Mucosa of stomach (tissue), 1 donor: ENCODE results near the gene SLC37A2.

Experiments used
- H3K27me3 ChIP-seq: one replicate; pipeline ENCODE4 v1.7.0; 2013; ENCODE audit warnings: mild to moderate bottlenecking, low read length; ENCODE audit not compliant: control insufficient read depth, insufficient read depth
- H3K36me3 ChIP-seq: one replicate; pipeline ENCODE4 v1.7.0; 2013; ENCODE audit warnings: low read length; ENCODE audit not compliant: control insufficient read depth, insufficient read depth
- H3K4me1 ChIP-seq: one replicate; pipeline ENCODE4 v1.7.0; 2013; ENCODE audit warnings: mild to moderate bottlenecking, low read length; ENCODE audit not compliant: control insufficient read depth, insufficient read depth
- H3K4me3 ChIP-seq: one replicate; pipeline ENCODE4 v1.7.0; 2013; ENCODE audit warnings: low read length
- H3K9ac ChIP-seq: one replicate; pipeline ENCODE4 v1.7.0; 2013; ENCODE audit warnings: mild to moderate bottlenecking, low read length, moderate library complexity
- H3K9me3 ChIP-seq: one replicate; pipeline ENCODE4 v1.7.0; 2013; ENCODE audit warnings: mild to moderate bottlenecking, low read length, moderate library complexity; ENCODE audit not compliant: control insufficient read depth
- donor health status: Pancreatic carcinoma.

SLC37A2 gene

DNA sequence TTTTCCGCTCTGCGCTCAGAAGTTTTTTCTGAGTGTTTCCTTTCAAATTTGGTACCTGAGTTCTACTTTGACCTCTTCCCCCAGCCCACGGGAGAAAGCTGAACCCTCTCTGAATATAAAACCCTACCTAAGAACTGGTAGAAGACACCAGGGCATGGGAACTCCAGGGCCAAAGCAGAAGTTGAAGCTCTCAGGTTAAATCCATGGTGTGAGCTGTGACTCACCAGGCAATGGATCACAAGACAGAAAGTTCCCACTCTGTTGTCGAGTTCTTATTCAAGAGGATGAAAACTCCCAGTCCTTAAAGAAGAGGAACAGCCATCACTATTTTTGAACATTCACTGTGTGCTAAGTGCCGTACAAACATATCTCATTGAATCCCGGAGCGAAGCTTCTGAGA, 39.4 kb downstream of the SLC37A2 start:
- Histone ChIP-seq H3K36me3 (no peaks in the 10 kb centered on the region), H3K9ac (no peak overlapping the region), H3K4me3 (no peak overlapping the region), H3K9me3 (no peaks in the 10 kb centered on the region), H3K4me1 (no peaks in the 10 kb centered on the region), H3K27me3 (no peaks in the 10 kb centered on the region)

DNA sequence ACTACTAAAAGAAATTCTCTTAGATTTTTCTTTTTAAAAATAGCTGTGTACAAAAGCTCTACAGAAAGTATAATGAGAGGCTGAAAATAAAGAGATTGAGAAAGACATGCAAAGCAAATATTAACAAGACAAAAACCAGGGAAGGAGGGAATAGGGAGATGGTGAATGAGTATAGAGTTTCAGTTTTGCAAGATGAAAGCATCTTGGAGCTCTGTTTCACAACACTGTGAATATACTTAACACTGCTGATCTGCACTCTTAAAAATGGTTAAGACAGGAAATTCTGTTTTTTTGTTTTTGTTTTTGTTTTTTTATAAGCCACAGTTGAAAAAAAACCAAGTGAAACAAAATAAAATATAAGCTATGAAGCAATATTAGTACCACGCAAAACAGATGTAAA, 42.8 kb downstream of the SLC37A2 start:
- Histone ChIP-seq H3K4me1 (no peaks in the 10 kb centered on the region), H3K36me3 (no peaks in the 10 kb centered on the region)

GRCh38 chr11:125108469-125108868, 45.4 kb downstream of the SLC37A2 start:
- H3K9ac ChIP-seq = no peak overlapping the region
- H3K36me3 ChIP-seq = no peaks in the 10 kb centered on the region
- peaks cover 3% of the 10 kb centered on the region for H3K4me1 ChIP-seq
- no peak overlapping the region for H3K4me3 ChIP-seq
- H3K9me3 ChIP-seq = no peaks in the 10 kb centered on the region
- no peaks in the 10 kb centered on the region for H3K27me3 ChIP-seq

More for the DNA sequence above, 42.8 kb downstream of the SLC37A2 start:
- H3K4me3 ChIP-seq = no peak overlapping the region
- H3K9ac ChIP-seq = no peak overlapping the region
- H3K27me3 ChIP-seq = no peaks in the 10 kb centered on the region
- no peaks in the 10 kb centered on the region for H3K9me3 ChIP-seq

- peaks cover 3% of the 10 kb centered on the region for H3K4me1 ChIP-seq
- H3K9me3 ChIP-seq = no peaks in the 10 kb centered on the region
- H3K36me3 ChIP-seq = no peaks in the 10 kb centered on the region
- H3K4me3 ChIP-seq = peak overlapping the region; percentile 80
- H3K9ac ChIP-seq = peak overlapping the region; percentile 84
- H3K27me3 ChIP-seq = no peaks in the 10 kb centered on the region
These were observed 47.4 kb downstream of the SLC37A2 start for GRCh38 chr11:125110506-125110905.

- Histone ChIP-seq H3K4me1 (peaks cover 3% of the 10 kb centered on the region), H3K9me3 (no peaks in the 10 kb centered on the region), H3K36me3 (no peaks in the 10 kb centered on the region), H3K4me3 (peak overlapping the region; percentile 80), H3K27me3 (no peaks in the 10 kb centered on the region), H3K9ac (peak overlapping the region; percentile 84)
These were observed 47.9 kb downstream of the SLC37A2 start for GRCh38 chr11:125111001-125111342.

DNA sequence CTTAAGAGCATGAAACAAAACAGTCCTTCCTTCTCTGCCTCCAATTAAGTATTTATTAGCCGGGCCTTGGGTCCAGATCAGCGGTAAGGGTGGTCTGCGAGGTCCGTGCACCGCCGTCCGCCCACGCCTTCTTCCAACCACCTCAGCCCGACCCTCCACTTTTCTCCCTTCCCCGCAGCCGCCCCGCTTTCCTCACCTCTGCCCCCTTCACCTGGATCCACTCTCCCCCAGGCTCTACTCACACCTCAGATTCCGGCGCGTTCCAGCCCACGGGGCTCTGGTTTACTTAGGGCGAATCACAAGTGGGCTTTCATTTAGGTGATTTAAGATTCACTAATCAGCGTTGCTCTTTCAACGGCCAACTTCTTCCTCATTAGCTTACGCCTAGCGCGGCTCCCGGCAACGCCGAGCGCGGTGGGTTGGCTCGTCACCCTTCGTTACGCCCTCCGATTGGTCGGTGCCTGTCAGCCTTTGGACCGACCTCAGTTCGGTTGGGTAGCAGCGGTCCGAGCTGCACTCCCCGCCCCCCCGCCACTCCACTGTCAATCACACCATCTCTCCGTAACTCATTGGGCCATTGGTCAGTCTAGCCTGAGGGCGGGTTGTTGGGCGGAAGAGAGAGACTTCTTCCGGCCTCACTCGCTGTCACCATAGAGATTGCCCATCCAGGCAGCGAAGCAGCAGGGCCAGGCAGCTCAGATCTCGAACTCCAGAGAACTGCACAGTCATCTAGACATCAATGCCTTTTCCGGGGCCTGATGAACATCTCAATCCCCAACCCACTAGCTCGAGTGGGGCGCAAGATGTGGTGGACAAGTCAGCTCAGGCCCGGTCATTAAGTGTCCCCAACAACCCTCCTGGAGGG, 48.5 kb downstream of the SLC37A2 start, which contains the start of gene TMEM218:
Gene TMEM218, minus strand, starts transcription at position 284 of the 865 bp plus-strand sequence. CDS start 9,385 bp downstream, outside the sequence.
- no peaks in the 10 kb centered on the region for H3K9me3 ChIP-seq
- H3K4me3 ChIP-seq = peak within 1 kb of the TSS; percentile 80
- H3K27me3 ChIP-seq = peaks cover under 1% of the 10 kb centered on the region
- peak within 1 kb of the TSS; percentile 84 for H3K9ac ChIP-seq
- peaks cover 3% of the 10 kb centered on the region for H3K4me1 ChIP-seq
- H3K36me3 ChIP-seq = no peaks in the 10 kb centered on the region

GRCh38 chr11:125112208-125112604, 49.1 kb downstream of the SLC37A2 start:
- H3K27me3 ChIP-seq = peaks cover 6% of the 10 kb centered on the region
- no peaks in the 10 kb centered on the region for H3K9me3 ChIP-seq
- no peaks in the 10 kb centered on the region for H3K36me3 ChIP-seq
- H3K9ac ChIP-seq = no peak overlapping the region
- H3K4me1 ChIP-seq = peaks cover 3% of the 10 kb centered on the region
- peak overlapping the region; percentile 56 for H3K4me3 ChIP-seq

- H3K4me3 ChIP-seq = no peak overlapping the region
- no peaks in the 10 kb centered on the region for H3K9me3 ChIP-seq
- no peaks in the 10 kb centered on the region for H3K36me3 ChIP-seq
- peaks cover 14% of the 10 kb centered on the region for H3K27me3 ChIP-seq
- H3K4me1 ChIP-seq = peaks cover 3% of the 10 kb centered on the region
- H3K9ac ChIP-seq = no peak overlapping the region
These were observed 51.4 kb downstream of the SLC37A2 start for GRCh38 chr11:125114518-125114917.

GRCh38 chr11:125117429-125117828, 54.3 kb downstream of the SLC37A2 start:
- no peaks in the 10 kb centered on the region for H3K36me3 ChIP-seq
- H3K27me3 ChIP-seq = peaks cover 14% of the 10 kb centered on the region
- no peaks in the 10 kb centered on the region for H3K4me1 ChIP-seq
- H3K4me3 ChIP-seq = no peak overlapping the region
- no peak overlapping the region for H3K9ac ChIP-seq
- H3K9me3 ChIP-seq = no peaks in the 10 kb centered on the region

DNA sequence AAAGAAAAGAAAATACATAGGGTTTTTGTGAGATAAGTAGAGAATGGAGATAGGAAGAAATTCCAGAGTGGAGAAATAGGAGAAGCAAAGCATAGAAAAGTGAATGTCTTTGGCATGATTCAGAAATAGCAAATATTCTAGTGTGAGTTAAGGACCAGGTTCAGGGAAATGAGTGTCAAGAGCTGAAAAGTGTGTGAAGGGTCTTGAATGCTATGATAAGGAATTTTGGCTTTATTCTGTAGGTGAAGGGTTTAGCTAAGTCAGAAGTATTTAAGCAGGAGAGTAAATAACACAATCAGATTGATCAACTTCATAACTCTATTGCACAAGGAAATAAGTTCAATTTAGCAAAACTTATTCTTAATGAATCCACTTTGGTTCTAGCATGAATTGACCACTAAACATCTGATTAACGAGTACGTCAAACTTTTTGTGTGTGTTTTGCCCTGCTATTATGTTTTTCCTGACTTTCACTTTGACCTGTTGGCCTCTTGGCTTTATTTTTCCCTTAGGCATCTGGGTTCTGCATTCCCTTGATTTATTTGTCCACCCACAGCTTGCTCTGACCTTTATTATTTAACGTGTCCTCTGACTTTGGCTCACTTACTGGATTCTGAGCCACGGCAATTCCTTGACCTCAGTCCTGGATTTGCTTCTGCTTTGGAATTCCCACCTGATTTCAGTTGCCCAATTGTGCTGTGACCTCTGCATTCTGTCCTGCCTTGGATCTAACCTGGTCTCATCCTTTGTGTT, 60.3 kb downstream of the SLC37A2 start:
- H3K36me3 ChIP-seq = no peaks in the 10 kb centered on the region
- no peak overlapping the region for H3K4me3 ChIP-seq
- no peaks in the 10 kb centered on the region for H3K4me1 ChIP-seq
- H3K27me3 ChIP-seq = peaks cover 12% of the 10 kb centered on the region
- no peaks in the 10 kb centered on the region for H3K9me3 ChIP-seq
- no peak overlapping the region for H3K9ac ChIP-seq

GRCh38 chr11:125123947-125124617, 61.0 kb downstream of the SLC37A2 start:
- Histone ChIP-seq H3K36me3 (no peaks in the 10 kb centered on the region), H3K9me3 (no peaks in the 10 kb centered on the region), H3K4me1 (no peaks in the 10 kb centered on the region), H3K9ac (no peak overlapping the region), H3K4me3 (no peak overlapping the region), H3K27me3 (peaks cover 10% of the 10 kb centered on the region)

DNA sequence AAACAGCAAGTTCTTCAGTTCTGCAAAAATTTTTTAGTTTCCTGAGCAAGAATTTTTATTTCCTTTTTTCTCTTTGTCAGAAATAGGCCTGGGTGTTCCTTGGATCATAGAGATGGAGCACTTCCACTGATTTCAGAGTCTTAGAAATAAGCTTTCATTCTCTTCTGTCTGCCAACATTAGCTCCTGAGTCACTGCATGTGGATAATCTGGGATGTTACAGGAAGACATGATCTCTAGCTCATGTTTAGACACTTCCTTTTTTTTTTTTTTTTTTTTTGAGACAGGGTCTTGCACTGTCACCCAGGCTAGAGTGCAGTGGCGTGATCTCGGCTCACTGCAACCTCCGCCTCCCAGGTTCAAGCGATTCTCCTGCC, 61.5 kb downstream of the SLC37A2 start:
- Histone ChIP-seq H3K9ac (no peak overlapping the region), H3K27me3 (peaks cover 8% of the 10 kb centered on the region), H3K4me1 (no peaks in the 10 kb centered on the region), H3K9me3 (no peaks in the 10 kb centered on the region), H3K4me3 (no peak overlapping the region), H3K36me3 (no peaks in the 10 kb centered on the region)
